Spleen (tissue), 11 donors: ENCODE data around the gene TRAF7. TPM values are rescaled to one million over a fixed set of nuclear protein-coding genes. Genes with fewer than 3 reads are reported as not detected.
A peak's percentile ranks its signal among the peaks of the same experiment; 100 is the strongest.

Source experiments
- DNase-seq: peaks from one replicate; pipeline ENCODE4 v3.0.0-alpha.2; 2020
- H3K27ac ChIP-seq, 8 donors: fragments of 200-600 bp; sonication (generic) in 7 of 8; 1 replicate in 4 of 8; 2 replicates in 4 of 8; pipeline versions ENCODE4 v1.5.0 to v1.8.0; 2016 to 2021; ENCODE audit warnings: inconsistent platforms in 4 of 8, mild to moderate bottlenecking in 4 of 8, moderate library complexity in 1 of 8
- H3K27me3 ChIP-seq, 7 donors: fragments of 200-600 bp; sonication (generic) in 6 of 7; replicated peaks in 1 of 7; 1 replicate in 4 of 7; 2 replicates in 3 of 7; pipeline versions ENCODE4 v1.5.0 to v1.8.0; 2016 to 2021; ENCODE audit warnings: inconsistent platforms in 3 of 7, mild to moderate bottlenecking in 1 of 7
- H3K36me3 ChIP-seq, 6 donors: fragments of 200-600 bp; sonication (generic) in 5 of 6; 1 replicate in 4 of 6; 2 replicates in 2 of 6; pipeline versions ENCODE4 v1.5.0 to v1.8.0; 2016 to 2021; ENCODE audit warnings: inconsistent platforms in 2 of 6
- H3K4me1 ChIP-seq, 6 donors: fragments of 200-600 bp; sonication (generic) in 5 of 6; 1 replicate in 3 of 6; 2 replicates in 3 of 6; pipeline versions ENCODE4 v1.5.0 to v1.8.0; 2016 to 2021; ENCODE audit warnings: inconsistent platforms in 3 of 6
- H3K4me3 ChIP-seq, 8 donors: fragments of 200-600 bp; sonication (generic) in 7 of 8; 1 replicate in 4 of 8; 2 replicates in 4 of 8; pipeline versions ENCODE4 v1.5.0 to v1.8.0; 2016 to 2021; ENCODE audit warnings: inconsistent platforms in 4 of 8, mild to moderate bottlenecking in 4 of 8, moderate library complexity in 2 of 8
- H3K9me3 ChIP-seq, 8 donors: fragments of 200-600 bp; sonication (generic) in 7 of 8; 1 replicate in 4 of 8; 2 replicates in 4 of 8; pipeline versions ENCODE4 v1.5.0 to v1.8.0; 2016 to 2021; ENCODE audit warnings: inconsistent platforms in 4 of 8
- POLR2A ChIP-seq, 3 donors: fragments of 450-650 bp; IDR thresholded peaks; one replicate each; pipeline ENCODE4 v1.5.1; 2017; ENCODE audit warnings: antibody characterized with exemption in 3 of 3, mild to moderate bottlenecking in 1 of 3
- POLR2AphosphoS5 ChIP-seq, 3 donors: sonication (generic); formaldehyde crosslinking; IDR thresholded peaks; one replicate each; pipeline ENCODE4 v1.5.1; 2017; ENCODE audit warnings: antibody characterized with exemption in 3 of 3
- WGBS, 5 donors: extraction: QIAGEN DNeasy Blood & Tissue Kit in 3 of 5; methylation state at CpG; one replicate each; pipeline versions ENCODE4 v1.1.5 to v1.1.7; 2013 to 2018; 5-methylcytosine and 5-hydroxymethylcytosine counted together
- intact Hi-C: fragments of 100-400 bp; cut with DNase I; formaldehyde crosslinking; loops from one replicate; pipeline ENCODE4 v1.15.0; 2023; ENCODE audit warnings: low total_unique reads
- polyA plus RNA-seq, 3 donors: library from polyadenylated mRNA; stranded (reverse); fragments of 200-250 nt; gene quantifications; one replicate each; pipeline ENCODE4 v1.2.1, GENCODE V29; 2013
- total RNA-seq, 7 donors: library from RNA; depleted of rRNA in 3 of 7; stranded (reverse); fragments of >200 nt in 3 of 7; fragmentation: NEBNext Ultra II Directional in 4 of 7; extraction: Animal tissue kit (Norgen Biotek cat#: 25700) in 4 of 7; gene quantifications; one replicate each; pipeline versions ENCODE4 v1.1.0 to v1.2.1, GENCODE V29; 2016 to 2021
- TF ChIP-seq, protein P1 (sequence below), 11 experiments: fragments of 200-600 bp in 7 of 11; fragments of 450-650 bp in 4 of 11; sonication (generic) in 4 of 11; IDR thresholded peaks in 8 of 11; conservative IDR thresholded peaks in 3 of 11; 1 replicate in 7 of 11; 2 replicates in 4 of 11; pipeline versions ENCODE4 v1.4.0 to v1.8.0; 2016 to 2021; ENCODE audit warnings: antibody characterized with exemption in 11 of 11, inconsistent platforms in 4 of 11, mild to moderate bottlenecking in 1 of 11
- donor health status: healthy with polysubstance abuse.
- donor health status: DM: no; HTN: no; CAD: no; lungs with moderate emphysema.
- donor health status: DM: no; HTN: no; CAD: no.
- donor health status: Bipolar disorder and iron deficiency.
- donor health status: healthy.
- donor health status: DM: no; HTN: no; CAD: no.
- donor health status: DM: yes; HTN: yes; CAD: no.

Gene TRAF7
- total and polyA plus RNA-seq, 10 donors = 22.0 to 63.9 (median 44.1) TPM

DNA sequence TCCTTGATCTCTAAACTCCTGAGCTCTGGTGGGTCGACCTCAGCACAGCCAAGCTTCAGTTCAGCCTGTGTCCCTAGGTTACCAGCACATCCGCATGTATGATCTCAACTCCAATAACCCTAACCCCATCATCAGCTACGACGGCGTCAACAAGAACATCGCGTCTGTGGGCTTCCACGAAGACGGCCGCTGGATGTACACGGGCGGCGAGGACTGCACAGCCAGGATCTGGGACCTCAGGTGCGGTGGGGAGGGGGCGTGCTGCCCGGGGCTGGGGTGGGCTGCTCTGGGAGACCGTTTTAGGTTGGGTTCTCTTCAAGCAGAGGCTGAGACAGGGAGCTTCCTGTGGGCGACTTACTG is 50.8 kb downstream of the TRAF7 start:
- intact Hi-C loops = no loop called here
- peaks cover 0 to 43% (median 33%) of the 10 kb centered on the region in 6 donors for H3K36me3 ChIP-seq
- H3K9me3 ChIP-seq = no peaks in the 10 kb centered on the region
- H3K27me3 ChIP-seq = no peaks in the 10 kb centered on the region
- no peak for DNase-seq
- TF ChIP-seq, protein P1, sequence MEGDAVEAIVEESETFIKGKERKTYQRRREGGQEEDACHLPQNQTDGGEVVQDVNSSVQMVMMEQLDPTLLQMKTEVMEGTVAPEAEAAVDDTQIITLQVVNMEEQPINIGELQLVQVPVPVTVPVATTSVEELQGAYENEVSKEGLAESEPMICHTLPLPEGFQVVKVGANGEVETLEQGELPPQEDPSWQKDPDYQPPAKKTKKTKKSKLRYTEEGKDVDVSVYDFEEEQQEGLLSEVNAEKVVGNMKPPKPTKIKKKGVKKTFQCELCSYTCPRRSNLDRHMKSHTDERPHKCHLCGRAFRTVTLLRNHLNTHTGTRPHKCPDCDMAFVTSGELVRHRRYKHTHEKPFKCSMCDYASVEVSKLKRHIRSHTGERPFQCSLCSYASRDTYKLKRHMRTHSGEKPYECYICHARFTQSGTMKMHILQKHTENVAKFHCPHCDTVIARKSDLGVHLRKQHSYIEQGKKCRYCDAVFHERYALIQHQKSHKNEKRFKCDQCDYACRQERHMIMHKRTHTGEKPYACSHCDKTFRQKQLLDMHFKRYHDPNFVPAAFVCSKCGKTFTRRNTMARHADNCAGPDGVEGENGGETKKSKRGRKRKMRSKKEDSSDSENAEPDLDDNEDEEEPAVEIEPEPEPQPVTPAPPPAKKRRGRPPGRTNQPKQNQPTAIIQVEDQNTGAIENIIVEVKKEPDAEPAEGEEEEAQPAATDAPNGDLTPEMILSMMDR (IDR thresholded peaks at IDR 0.05 in 8 of 11, conservative IDR thresholded peaks at IDR 0.05 in 3 of 11) = no peak
- TF ChIP-seq POLR2AphosphoS5 (IDR thresholded peaks at IDR 0.05) = no peak
- no peak for TF ChIP-seq POLR2A (IDR thresholded peaks at IDR 0.05)
- H3K27ac ChIP-seq = peak overlapping the region in 5 of 8 donors; percentile 97 to 99 (median 98)
- H3K4me3 ChIP-seq = peak overlapping the region in 6 of 8 donors; percentile 61 to 82 (median 68)
- H3K4me1 ChIP-seq = peaks cover 12 to 49% (median 32%) of the 10 kb centered on the region in 6 donors
- 74 to 87% (median 81%) methylated on average over 18 of the region's 18 CpGs for WGBS, 5 donors

DNA sequence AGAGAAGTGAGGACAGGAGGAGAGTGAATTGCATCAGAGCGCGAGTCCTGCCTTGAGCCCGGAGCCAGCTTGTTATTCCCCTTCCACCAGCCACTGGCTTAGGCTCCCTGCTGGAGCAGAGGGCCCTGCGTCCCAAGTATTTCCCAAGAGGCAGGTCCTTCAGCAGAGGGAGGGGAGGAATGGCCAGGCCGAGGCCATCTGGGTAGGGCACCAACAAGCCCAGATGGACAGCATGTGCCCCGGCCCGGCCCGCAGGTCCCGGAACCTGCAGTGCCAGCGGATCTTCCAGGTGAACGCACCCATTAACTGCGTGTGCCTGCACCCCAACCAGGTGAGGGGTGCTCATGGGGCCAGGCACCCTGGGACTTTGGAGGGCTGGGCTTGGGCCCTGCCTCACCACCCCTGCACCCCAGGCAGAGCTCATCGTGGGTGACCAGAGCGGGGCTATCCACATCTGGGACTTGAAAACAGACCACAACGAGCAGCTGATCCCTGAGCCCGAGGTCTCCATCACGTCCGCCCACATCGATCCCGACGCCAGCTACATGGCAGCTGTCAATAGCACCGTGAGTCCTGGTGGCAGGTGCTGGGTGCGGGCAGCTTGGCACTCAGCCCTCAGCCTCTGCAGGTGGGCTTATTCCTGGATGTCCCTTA is 51.3 kb downstream of the TRAF7 start:
- Histone ChIP-seq H3K36me3 (peaks cover 0 to 46% (median 33%) of the 10 kb centered on the region in 6 donors), H3K27ac (peak overlapping the region in 2 of 8 donors; percentile 97 to 99), H3K4me1 (peaks cover 12 to 54% (median 34%) of the 10 kb centered on the region in 6 donors), H3K4me3 (peak overlapping the region in 1 of 8 donors; percentile 82), H3K27me3 (no peaks in the 10 kb centered on the region), H3K9me3 (no peaks in the 10 kb centered on the region)
- WGBS, 5 donors = 84 to 94% (median 90%) methylated on average over 10 to 23 of the region's 23 CpGs
- intact Hi-C loops = no loop called here
- TF ChIP-seq POLR2AphosphoS5 (IDR thresholded peaks at IDR 0.05) (peak in 1 of 3 donors; percentile 43), POLR2A (IDR thresholded peaks at IDR 0.05) (no peak)
- TF ChIP-seq, protein P1 (IDR thresholded peaks at IDR 0.05 in 8 of 11, conservative IDR thresholded peaks at IDR 0.05 in 3 of 11) = no peak
- DNase-seq = no peak

DNA sequence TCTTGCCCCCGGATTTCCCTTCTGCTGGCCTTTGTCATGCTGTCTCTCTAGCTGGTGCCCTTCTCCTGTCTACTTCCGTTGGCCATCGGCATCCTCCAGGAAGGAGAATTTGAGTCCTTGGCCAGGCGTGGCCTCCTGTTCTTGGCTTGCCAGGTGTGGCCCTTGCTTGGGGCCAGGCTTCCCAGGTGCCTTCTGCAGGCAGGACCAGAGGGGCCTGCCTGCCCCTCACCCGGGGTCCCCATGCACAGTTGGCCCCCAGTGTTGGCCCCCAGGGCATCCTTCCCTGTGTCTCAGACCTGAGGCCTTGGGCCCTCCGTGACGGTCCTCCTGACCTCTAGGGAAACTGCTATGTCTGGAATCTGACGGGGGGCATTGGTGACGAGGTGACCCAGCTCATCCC is 52.3 kb downstream of the TRAF7 start:
- WGBS, 5 donors = 83 to 91% (median 86%) methylated on average over 9 of the region's 9 CpGs
- Histone ChIP-seq H3K4me1 (peaks cover 19 to 63% (median 42%) of the 10 kb centered on the region in 6 donors), H3K27me3 (no peaks in the 10 kb centered on the region), H3K27ac (no peak overlapping the region), H3K9me3 (no peaks in the 10 kb centered on the region), H3K36me3 (peaks cover 0 to 54% (median 33%) of the 10 kb centered on the region in 6 donors), H3K4me3 (no peak overlapping the region)
- TF ChIP-seq POLR2AphosphoS5 (IDR thresholded peaks at IDR 0.05) (no peak), POLR2A (IDR thresholded peaks at IDR 0.05) (no peak)
- DNase-seq = no peak
- intact Hi-C loops = no loop called here

- intact Hi-C loops = no loop called here
- Histone ChIP-seq H3K9me3 (no peaks in the 10 kb centered on the region), H3K4me3 (no peak overlapping the region), H3K36me3 (peaks cover 0 to 54% (median 33%) of the 10 kb centered on the region in 6 donors), H3K4me1 (peaks cover 23 to 68% (median 46%) of the 10 kb centered on the region in 6 donors), H3K27ac (no peak overlapping the region), H3K27me3 (no peaks in the 10 kb centered on the region)
- TF ChIP-seq POLR2AphosphoS5 (IDR thresholded peaks at IDR 0.05) (peak in 1 of 3 donors; percentile 12), POLR2A (IDR thresholded peaks at IDR 0.05) (no peak)
- DNase-seq = no peak
- 87 to 97% (median 89%) methylated on average over 11 to 23 of the region's 23 CpGs for WGBS, 5 donors
Observed at GRCh38 chr16:2208308-2208707, 52.7 kb downstream of the TRAF7 start.

DNA sequence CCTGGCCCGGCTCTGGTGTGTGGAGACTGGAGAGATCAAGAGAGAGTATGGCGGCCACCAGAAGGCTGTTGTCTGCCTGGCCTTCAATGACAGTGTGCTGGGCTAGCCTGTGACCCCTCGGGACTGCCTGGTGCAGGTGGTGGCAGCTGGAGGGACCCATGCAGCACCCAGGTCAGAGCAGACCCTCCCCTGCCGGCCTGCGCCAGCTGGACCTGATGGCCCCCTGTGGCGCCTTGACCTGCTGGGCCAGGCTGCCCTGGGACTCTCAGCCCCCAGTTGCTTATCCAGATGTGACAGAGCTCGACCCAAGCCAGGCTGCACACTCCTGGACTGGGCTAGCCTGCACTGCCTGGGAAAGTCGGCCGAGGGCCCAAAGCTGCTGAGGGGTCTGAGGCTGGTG is 53.2 kb downstream of the TRAF7 start:
- 95 to 97% (median 96%) methylated on average over 5 to 9 of the region's 9 CpGs for WGBS, 5 donors
- intact Hi-C loops = no loop called here
- Histone ChIP-seq H3K9me3 (no peaks in the 10 kb centered on the region), H3K27me3 (no peaks in the 10 kb centered on the region), H3K36me3 (peaks cover 0 to 54% (median 33%) of the 10 kb centered on the region in 6 donors), H3K4me1 (peaks cover 28 to 72% (median 51%) of the 10 kb centered on the region in 6 donors), H3K4me3 (no peak overlapping the region), H3K27ac (no peak overlapping the region)
- DNase-seq = no peak
- TF ChIP-seq POLR2AphosphoS5 (IDR thresholded peaks at IDR 0.05) = peak in 1 of 3 donors; percentile 2
- TF ChIP-seq, protein P1 (IDR thresholded peaks at IDR 0.05 in 8 of 11, conservative IDR thresholded peaks at IDR 0.05 in 3 of 11) = no peak
- TF ChIP-seq POLR2A (IDR thresholded peaks at IDR 0.05) = no peak
